Progenitor cell of endocrine pancreas (in vitro differentiated cells): ENCODE results near the gene DCD. TPM values are rescaled to one million over a fixed set of nuclear protein-coding genes. Genes with fewer than 3 reads are reported as not detected.
"Not testable (repeated sequence)": the region's sequence is repeated elsewhere in the genome, so short reads cannot be mapped to it uniquely, and the experiment has no call there.

Experiments used
- DNase-seq: peaks from one replicate; pipeline ENCODE4 v3.0.0; 2021; ENCODE audit warnings: low spot score; ENCODE audit not compliant: unreplicated experiment
- H3K27ac Mint-ChIP-seq: 2 replicates; pipeline ENCODE4 v1.8.0; 2021; ENCODE audit warnings: mild to moderate bottlenecking, moderate library complexity, mixed read lengths
- H3K27me3 Mint-ChIP-seq: 2 replicates; pipeline ENCODE4 v1.8.0; 2021; ENCODE audit warnings: mixed read lengths
- H3K36me3 Mint-ChIP-seq: 2 replicates; pipeline ENCODE4 v1.8.0; 2022; ENCODE audit warnings: mixed read lengths; ENCODE audit not compliant: insufficient read depth
- H3K4me1 Mint-ChIP-seq: 2 replicates; pipeline ENCODE4 v1.8.0; 2021; ENCODE audit warnings: low read depth, mixed read lengths
- H3K4me3 Mint-ChIP-seq: 2 replicates; pipeline ENCODE4 v1.8.0; 2021; ENCODE audit warnings: low read depth, mild to moderate bottlenecking, moderate library complexity, mixed read lengths
- H3K9me3 Mint-ChIP-seq: 2 replicates; pipeline ENCODE4 v1.8.0; 2021; ENCODE audit warnings: low read depth, mixed read lengths
- CTCF ChIP-seq: fragments of 200-600 bp; sonication (generic); IDR thresholded peaks from one replicate; pipeline ENCODE4 v1.5.0; 2021; ENCODE audit warnings: antibody characterized with exemption, mild to moderate bottlenecking; ENCODE audit not compliant: unreplicated experiment
- total RNA-seq: library from RNA; stranded (reverse); gene quantifications from 2 replicates; pipeline ENCODE4 v1.2.1, GENCODE V29; 2021

DCD gene
- total RNA-seq, 1 donor from 2014 or later, result not detected

GRCh38 chr12:54678131-54678530 lies 30.0 kb upstream of the DCD start:
- peaks cover 15% of the 10 kb centered on the region for H3K27me3 Mint-ChIP-seq
- no peak for TF ChIP-seq CTCF
- no peaks in the 10 kb centered on the region for H3K36me3 Mint-ChIP-seq
- H3K4me1 Mint-ChIP-seq, result peaks cover 2% of the 10 kb centered on the region
- no peak for DNase-seq
- no peaks in the 10 kb centered on the region for H3K9me3 Mint-ChIP-seq
- no peak overlapping the region for H3K4me3 Mint-ChIP-seq
- H3K27ac Mint-ChIP-seq, result no peak overlapping the region

- Mint-ChIP-seq H3K27me3 (no peaks in the 10 kb centered on the region), H3K36me3 (no peaks in the 10 kb centered on the region), H3K27ac (no peak overlapping the region), H3K9me3 (no peaks in the 10 kb centered on the region), H3K4me1 (peaks cover 3% of the 10 kb centered on the region), H3K4me3 (no peak overlapping the region)
- no peak for DNase-seq
- no peak for TF ChIP-seq CTCF
Measured at GRCh38 chr12:54667945-54668344, 19.8 kb upstream of the DCD start.

GRCh38 chr12:54666008-54666407 lies 17.8 kb upstream of the DCD start:
- DNase-seq, result no peak
- Mint-ChIP-seq H3K4me3 (no peak overlapping the region), H3K9me3 (no peaks in the 10 kb centered on the region), H3K27ac (no peak overlapping the region), H3K4me1 (peaks cover 3% of the 10 kb centered on the region), H3K36me3 (no peaks in the 10 kb centered on the region), H3K27me3 (no peaks in the 10 kb centered on the region)
- no peak for TF ChIP-seq CTCF

- H3K36me3 Mint-ChIP-seq, H3K27me3 Mint-ChIP-seq, H3K4me1 Mint-ChIP-seq, H3K4me3 Mint-ChIP-seq, DNase-seq, H3K9me3 Mint-ChIP-seq, H3K27ac Mint-ChIP-seq: not testable (repeated sequence)
Measured at GRCh38 chr12:54665022-54665635, 17.0 kb upstream of the DCD start.

GRCh38 chr12:54663603-54664002 lies 15.4 kb upstream of the DCD start:
- H3K36me3 Mint-ChIP-seq, result no peaks in the 10 kb centered on the region
- H3K4me1 Mint-ChIP-seq, result peaks cover 3% of the 10 kb centered on the region
- no peak overlapping the region for H3K27ac Mint-ChIP-seq
- H3K4me3 Mint-ChIP-seq, result no peak overlapping the region
- no peaks in the 10 kb centered on the region for H3K9me3 Mint-ChIP-seq
- peaks cover 15% of the 10 kb centered on the region for H3K27me3 Mint-ChIP-seq
- no peak for TF ChIP-seq CTCF
- DNase-seq, result no peak

GRCh38 chr12:54662026-54662425 lies 13.9 kb upstream of the DCD start:
- Mint-ChIP-seq H3K27me3 (peaks cover 22% of the 10 kb centered on the region), H3K27ac (no peak overlapping the region), H3K4me3 (no peak overlapping the region), H3K9me3 (no peaks in the 10 kb centered on the region), H3K36me3 (no peaks in the 10 kb centered on the region), H3K4me1 (peaks cover 6% of the 10 kb centered on the region)
- no peak for TF ChIP-seq CTCF
- DNase-seq, result no peak
